Effector CD4-positive, alpha-beta T cell (primary cell): ENCODE data around the gene PRR12.

Experiments used
- DNase-seq: peaks from one replicate; pipeline ENCODE4 v3.0.0-alpha.2; 2020
- total RNA-seq: gene quantifications from one replicate; lab custom pipeline; 2026; lab: John Stamatoyannopoulos, UW

The PRR12 gene
- total RNA-seq, result 96.2 reads per million, percentile 82 among the genes with 10 or more reads in this experiment

- peak; percentile 65 for DNase-seq
Observed at GRCh38 chr19:49590971-49591730, at the start of gene PRR12. Gene PRR12, plus strand, starts transcription at chr19:49591182. Its CDS starts 473 bp downstream, at chr19:49591655.

GRCh38 chr19:49541914-49542313 lies 49.1 kb upstream of the PRR12 start:
- DNase-seq, result no peak

- DNase-seq, result no peak
Observed at GRCh38 chr19:49542446-49542845, 48.5 kb upstream of the PRR12 start.

GRCh38 chr19:49543032-49543431 lies 48.0 kb upstream of the PRR12 start:
- DNase-seq, result no peak

GRCh38 chr19:49544154-49544553 lies 46.8 kb upstream of the PRR12 start:
- DNase-seq, result no peak

- peak; percentile 67 for DNase-seq
Observed at GRCh38 chr19:49546825-49547565, 44.0 kb upstream of the PRR12 start.

- DNase-seq, result no peak
Observed at GRCh38 chr19:49549045-49549444, 41.9 kb upstream of the PRR12 start.

- DNase-seq, result no peak
Observed at GRCh38 chr19:49551531-49551930, 39.5 kb upstream of the PRR12 start.

- no peak for DNase-seq
Observed at GRCh38 chr19:49552749-49553148, 38.2 kb upstream of the PRR12 start.

- DNase-seq, result peak; percentile 52
Observed at GRCh38 chr19:49553451-49554271, 37.3 kb upstream of the PRR12 start.

GRCh38 chr19:49554701-49555181 lies 36.2 kb upstream of the PRR12 start:
- no peak for DNase-seq

- DNase-seq, result peak; percentile 73
Observed at GRCh38 chr19:49555600-49556411, 35.2 kb upstream of the PRR12 start.

GRCh38 chr19:49556412-49557398 lies 34.3 kb upstream of the PRR12 start:
- DNase-seq, result peak; percentile 38

GRCh38 chr19:49557641-49558325 lies 33.2 kb upstream of the PRR12 start:
- no peak for DNase-seq

- DNase-seq, result no peak
Observed at GRCh38 chr19:49558591-49558990, 32.4 kb upstream of the PRR12 start.

GRCh38 chr19:49559443-49559842 lies 31.5 kb upstream of the PRR12 start:
- DNase-seq, result no peak

GRCh38 chr19:49559928-49560327 lies 31.1 kb upstream of the PRR12 start:
- no peak for DNase-seq

GRCh38 chr19:49560358-49560900 lies 30.6 kb upstream of the PRR12 start:
- DNase-seq, result no peak

- no peak for DNase-seq
Observed at GRCh38 chr19:49564616-49565045, 26.4 kb upstream of the PRR12 start.

- DNase-seq, result no peak
Observed at GRCh38 chr19:49565261-49565660, 25.7 kb upstream of the PRR12 start.
